Fibroblast of pulmonary artery (primary cell): Measurements from ENCODE around the gene KLK11.

ENCODE experiments used
- DNase-seq: peaks from one replicate; pipeline ENCODE4 v3.0.0-alpha.2; 2010; ENCODE audit warnings: low read depth
- H3K4me3 ChIP-seq: replicated peaks from 2 replicates; pipeline ENCODE4 v1.5.1; 2011; ENCODE audit warnings: low read depth, mild to moderate bottlenecking, control low read depth, low read length, moderate library complexity
- CTCF ChIP-seq: IDR thresholded peaks from 2 replicates; pipeline ENCODE4 v1.5.1; 2011; ENCODE audit warnings: mild to moderate bottlenecking, control low read depth, low read length, inconsistent platforms; ENCODE audit errors: missing control alignments

KLK11 gene

GRCh38 chr19:51007488-51007887 lies 18.9 kb downstream of the KLK11 start:
- no peak overlapping the region for H3K4me3 ChIP-seq
- no peak for DNase-seq
- TF ChIP-seq CTCF: no peak

- no peak for DNase-seq
- H3K4me3 ChIP-seq: no peak overlapping the region
- TF ChIP-seq CTCF: no peak
Observed at GRCh38 chr19:51006406-51006805, 20.0 kb downstream of the KLK11 start.

GRCh38 chr19:51005248-51005647 lies 21.2 kb downstream of the KLK11 start:
- DNase-seq: no peak
- no peak overlapping the region for H3K4me3 ChIP-seq
- TF ChIP-seq CTCF: no peak

GRCh38 chr19:51003316-51003715 lies 23.1 kb downstream of the KLK11 start:
- no peak for DNase-seq
- TF ChIP-seq CTCF: no peak
- no peak overlapping the region for H3K4me3 ChIP-seq

- TF ChIP-seq CTCF: no peak
- H3K4me3 ChIP-seq: no peak overlapping the region
Observed at GRCh38 chr19:51002542-51003311, 23.7 kb downstream of the KLK11 start.

GRCh38 chr19:51002089-51002532 lies 24.3 kb downstream of the KLK11 start:
- no peak overlapping the region for H3K4me3 ChIP-seq
- no peak for TF ChIP-seq CTCF

More at GRCh38 chr19:51002542-51003311, 23.7 kb downstream of the KLK11 start:
- no peak for DNase-seq

GRCh38 chr19:51001515-51001914 lies 24.9 kb downstream of the KLK11 start, which contains the start of gene KLK8:
TSS of gene KLK8 (minus strand) at chr19:51001604. CDS start at chr19:51001167, 437 bp downstream.
- no peak for DNase-seq
- H3K4me3 ChIP-seq: no peak within 1 kb of the TSS
- TF ChIP-seq CTCF: no peak

More at GRCh38 chr19:51002089-51002532, 24.3 kb downstream of the KLK11 start:
- no peak for DNase-seq
